DMS79 treated with DMSO at 0.1 percent for 48 hours (cell line): ENCODE measurements around the gene CCDC30.
"Not testable (repeated sequence)": the region's sequence is repeated elsewhere in the genome, so short reads cannot be mapped to it uniquely, and the experiment has no call there.

ENCODE experiments used
- DNase-seq: peaks from one replicate; lab custom pipeline; 2025; lab: John Stamatoyannopoulos, UW

Gene CCDC30

DNA sequence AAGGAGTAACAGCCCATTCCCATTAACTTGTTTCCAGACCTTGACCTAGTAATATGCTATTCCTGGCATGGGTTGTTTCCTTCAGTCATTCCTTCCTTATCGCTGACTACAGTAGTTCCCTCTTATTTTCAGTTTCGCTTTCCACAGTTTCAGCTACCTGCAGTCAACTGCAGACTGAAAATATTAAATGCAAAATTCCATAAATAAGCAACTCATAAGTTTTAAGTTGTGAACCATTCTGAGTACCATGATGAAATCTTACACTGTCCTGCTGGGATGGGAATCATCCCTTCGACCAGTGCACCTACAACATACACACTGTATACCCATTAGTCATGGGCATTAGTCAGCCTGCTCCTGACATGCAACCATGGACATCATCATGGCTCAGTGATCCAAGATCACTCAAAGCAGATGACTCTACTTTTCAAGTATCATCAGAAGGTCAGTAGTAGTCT, 66.7 kb downstream of the CCDC30 start:
- DNase-seq, result no peak

DNA sequence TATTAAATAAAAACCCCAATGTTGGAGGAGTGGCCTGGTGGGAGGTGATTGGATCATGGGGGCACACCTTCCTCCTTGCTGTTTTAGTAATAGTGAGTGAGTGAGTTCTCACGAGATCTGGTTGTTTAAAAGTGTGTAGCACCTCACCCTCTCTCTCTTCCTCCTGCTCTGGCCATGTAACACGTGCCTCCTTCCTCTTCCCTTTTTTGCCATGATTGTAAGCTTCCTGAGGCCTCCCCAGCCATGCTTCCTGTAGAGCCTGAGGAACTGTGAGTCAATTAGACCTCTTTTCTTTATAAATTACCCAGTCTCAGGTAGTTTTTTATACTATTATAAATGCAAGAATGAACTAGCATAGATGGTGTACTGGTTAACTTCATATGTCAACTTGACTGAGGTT, 68.0 kb downstream of the CCDC30 start:
- DNase-seq, result no peak

DNA sequence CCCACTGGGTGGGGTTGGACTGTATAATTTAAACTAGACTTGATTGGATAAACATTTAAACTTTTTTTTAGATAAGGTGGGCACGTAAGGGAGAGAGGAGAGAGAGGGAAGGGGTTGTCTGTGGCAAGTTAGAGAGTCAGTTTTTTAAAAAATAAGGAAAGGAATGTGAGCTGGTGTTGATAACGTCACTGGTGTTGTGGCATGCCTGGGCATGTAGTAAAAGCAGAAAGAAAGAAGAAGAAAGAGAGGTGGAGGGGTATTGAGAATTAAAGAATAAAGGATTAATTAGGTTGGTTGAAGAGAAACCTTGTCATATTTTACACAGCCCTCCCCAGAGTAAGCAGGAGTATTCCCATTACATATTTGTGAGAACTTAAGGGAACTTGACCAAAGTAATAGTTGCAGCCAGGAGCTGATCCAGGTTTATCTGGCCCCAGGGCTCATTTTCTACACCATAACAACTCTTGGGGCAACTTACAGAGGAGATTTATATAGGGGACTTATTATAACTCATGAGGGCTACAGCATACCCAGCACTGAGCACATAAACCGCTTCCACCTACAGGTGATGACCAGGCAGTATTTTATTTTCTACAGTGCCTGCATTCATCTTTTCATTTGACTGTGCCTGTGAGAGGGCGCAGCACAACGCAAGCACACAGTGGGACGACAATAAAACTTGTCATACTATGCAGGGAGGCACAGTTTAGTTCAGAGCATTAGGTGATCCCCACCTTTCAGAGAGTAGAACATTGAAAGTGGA, 70.2 kb downstream of the CCDC30 start:
- DNase-seq, result no peak

DNA sequence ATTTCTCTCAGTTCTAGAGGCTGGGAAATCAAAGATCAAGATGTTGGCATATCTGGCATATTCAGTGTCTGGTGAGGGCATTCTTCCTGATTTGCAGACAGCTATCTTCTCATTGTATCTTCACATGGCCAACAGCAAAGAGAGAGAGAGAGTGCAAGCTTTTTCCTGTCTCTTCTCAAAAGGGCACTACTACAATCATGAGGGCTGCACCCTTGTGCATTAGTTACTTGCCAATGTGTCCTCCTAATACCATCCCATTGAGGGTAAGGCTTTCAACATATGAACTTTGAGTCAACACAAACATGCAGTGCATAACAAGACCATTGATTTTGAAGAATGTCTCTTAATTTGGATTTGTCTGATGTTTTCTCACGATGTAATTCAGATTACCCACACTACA, 78.0 kb downstream of the CCDC30 start:
- no peak for DNase-seq

DNA sequence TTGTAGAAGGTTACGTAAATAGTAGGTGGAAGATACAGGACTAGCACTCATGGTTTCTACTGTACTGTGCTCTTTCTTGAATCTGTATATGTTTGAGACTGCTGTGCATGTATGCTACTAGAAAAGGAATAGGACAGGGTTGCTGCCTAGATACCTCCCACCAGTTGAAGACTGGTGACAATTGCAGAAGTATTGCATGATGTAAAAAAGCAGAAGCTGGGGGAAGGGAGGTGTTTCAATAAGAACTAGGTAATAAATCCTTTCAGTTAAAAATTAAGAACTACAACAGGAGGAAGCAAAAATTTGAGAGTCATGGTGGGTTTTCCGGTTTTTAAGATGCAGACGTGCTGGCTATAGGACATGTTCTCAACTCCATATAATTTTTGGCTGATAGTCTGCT, 88.1 kb downstream of the CCDC30 start:
- DNase-seq, result no peak

DNA sequence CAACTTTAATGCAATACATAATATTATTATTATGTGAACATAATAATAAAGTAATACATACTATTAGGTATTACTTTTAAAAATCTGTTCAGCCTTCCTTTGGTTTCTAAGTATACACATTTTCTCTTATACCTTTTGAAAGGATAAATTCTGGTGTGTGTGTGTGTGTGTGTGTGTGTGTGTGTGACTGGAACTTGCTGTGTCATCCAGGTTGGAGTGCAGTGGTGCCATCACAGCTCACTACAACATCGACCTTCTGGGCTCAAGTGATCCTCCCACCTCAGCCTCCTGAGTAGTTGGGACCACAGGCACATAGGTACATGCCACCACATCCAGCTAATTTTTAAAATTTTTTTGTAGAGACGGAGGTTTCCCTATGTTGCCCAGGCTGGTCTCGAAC, 88.5 kb downstream of the CCDC30 start:
- DNase-seq, result no peak

DNA sequence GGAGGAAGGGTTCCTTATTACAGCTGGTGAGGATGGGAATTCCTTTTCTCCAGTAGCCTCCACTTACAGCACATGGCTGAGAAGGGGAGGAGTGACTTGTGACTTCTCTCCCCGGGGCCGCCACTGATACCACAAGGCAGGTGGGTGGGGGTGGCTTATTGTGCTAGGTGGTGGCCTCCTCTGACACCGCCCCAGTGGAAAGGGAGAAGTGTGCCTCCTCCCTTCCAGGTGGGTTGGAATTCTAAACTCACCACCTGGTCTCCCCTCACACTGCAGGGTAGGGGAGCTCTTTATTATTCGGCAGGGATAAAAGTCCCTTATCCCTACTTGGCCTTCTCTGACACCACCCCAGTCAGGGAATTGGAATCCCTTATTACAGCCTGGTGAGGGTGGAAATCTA, 89.5 kb downstream of the CCDC30 start:
- no peak for DNase-seq

DNA sequence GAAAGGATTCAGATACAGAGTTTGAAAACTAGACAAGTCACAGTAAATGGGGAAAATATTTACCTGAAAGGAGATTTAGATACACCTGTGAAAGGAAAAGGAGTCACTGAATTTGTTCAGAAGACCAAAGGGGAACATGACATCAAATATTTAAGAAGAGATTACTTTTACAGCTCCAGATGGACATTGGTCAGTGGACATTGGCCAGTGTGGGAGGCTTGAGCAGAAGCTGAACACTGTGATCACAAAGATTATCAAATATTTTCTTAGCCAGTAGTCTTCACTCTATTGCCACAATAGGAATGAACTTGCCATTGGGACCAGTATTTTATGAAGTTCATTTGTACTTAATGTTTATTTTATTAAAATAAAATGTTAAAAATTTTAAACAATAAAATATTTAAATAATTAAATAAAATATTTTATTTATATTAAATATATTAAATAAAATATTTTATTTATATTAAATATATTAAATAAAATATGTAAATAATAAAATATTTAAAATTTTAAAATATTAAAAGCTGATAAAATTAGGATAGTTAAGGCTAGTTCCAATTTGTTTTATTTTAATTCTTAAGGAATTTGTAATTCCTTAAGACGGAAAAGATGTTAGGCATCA, 94.3 kb downstream of the CCDC30 start:
- no peak for DNase-seq

DNA sequence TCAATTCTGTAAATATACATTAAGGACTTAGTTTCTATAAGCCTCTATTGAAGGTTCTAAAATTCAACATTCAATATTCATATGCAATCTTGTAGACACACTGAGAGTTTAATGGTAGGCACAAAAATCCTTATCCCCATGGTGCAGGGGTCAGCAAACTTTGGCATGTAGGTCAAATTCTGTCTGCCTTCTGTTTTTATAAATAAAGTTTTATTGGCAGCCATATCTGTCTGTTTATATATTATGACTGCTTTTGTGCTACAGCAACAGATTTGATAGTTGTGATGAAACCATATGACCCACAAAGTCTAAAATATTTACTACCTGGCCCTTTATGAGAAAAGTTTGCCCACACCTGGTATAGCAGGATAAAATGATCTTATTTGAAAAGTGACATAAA, 104.0 kb downstream of the CCDC30 start:
- no peak for DNase-seq

DNA sequence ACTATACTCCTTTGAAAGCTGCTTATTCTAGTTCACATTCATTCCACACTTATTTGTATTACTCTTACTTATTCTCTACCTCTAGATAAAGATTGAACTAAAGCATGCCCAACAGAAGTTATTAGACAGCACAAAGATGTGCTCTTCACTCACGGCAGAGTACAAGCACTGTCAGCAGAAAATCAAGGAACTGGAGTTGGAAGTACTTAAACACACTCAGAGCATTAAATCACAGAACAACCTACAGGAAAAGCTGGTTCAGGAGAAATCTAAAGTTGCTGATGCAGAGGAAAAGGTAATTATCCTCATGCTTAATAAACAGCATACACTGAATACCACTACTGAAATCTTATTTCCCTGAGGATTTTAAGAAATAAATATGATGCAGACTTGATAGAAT, 113.8 kb downstream of the CCDC30 start:
- no peak for DNase-seq

DNA sequence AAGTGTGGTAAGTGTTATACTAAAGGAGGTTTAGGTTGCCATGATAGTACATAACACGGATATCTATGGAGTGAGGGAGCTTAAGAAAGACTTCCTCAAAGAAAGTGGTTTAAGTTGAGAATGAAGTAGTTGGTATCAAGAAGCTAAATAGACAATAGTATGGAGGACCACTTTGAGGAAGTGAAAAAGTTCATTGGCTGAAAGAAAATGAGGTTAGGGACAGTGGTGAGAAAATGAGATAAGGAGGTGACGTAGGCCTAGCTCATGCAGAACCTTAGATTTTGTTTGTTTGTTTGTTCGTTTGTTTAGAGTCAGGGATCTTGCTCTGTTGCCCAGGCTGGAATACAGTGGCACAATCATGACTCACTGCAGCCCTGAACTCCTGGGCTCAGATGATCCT, 122.9 kb downstream of the CCDC30 start:
- no peak for DNase-seq

DNA sequence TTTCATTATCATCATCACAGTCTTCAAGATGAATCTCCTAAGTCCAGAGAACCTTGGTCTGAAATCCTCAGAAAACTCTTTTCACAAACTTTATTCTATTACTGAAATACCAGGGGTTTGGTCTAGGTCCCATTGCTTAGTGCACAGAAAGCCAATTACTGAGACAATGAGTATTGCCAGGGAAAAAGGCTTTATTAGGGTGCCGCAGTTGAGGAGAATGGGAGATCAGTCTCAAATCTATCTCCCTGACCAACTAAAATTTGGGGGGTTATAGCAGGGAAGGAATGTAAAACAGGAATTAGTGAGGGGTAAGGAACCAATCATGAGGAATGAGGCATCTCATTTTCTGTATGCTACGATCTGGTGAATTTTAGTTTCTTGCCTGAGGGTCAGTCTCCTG, 124.7 kb downstream of the CCDC30 start:
- no peak for DNase-seq

DNA sequence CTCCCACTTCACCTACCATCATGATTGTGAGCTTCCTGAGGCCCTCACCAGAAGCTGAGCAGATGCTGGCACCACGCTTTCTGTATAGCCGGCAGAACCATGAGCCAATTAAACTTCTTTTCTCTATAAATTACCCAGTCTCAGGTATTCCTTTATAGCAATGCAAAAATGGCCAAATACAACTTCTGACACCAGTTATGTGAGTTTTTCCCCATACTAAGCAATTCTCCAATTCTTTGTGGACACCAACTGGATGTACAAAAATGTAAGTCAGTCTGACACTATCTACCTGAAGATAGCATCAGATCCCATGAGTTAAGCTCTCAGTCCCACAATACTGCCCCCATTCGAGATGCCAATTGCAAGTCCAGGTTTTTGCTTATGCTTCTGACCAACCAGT, 129.7 kb downstream of the CCDC30 start:
- no peak for DNase-seq

DNA sequence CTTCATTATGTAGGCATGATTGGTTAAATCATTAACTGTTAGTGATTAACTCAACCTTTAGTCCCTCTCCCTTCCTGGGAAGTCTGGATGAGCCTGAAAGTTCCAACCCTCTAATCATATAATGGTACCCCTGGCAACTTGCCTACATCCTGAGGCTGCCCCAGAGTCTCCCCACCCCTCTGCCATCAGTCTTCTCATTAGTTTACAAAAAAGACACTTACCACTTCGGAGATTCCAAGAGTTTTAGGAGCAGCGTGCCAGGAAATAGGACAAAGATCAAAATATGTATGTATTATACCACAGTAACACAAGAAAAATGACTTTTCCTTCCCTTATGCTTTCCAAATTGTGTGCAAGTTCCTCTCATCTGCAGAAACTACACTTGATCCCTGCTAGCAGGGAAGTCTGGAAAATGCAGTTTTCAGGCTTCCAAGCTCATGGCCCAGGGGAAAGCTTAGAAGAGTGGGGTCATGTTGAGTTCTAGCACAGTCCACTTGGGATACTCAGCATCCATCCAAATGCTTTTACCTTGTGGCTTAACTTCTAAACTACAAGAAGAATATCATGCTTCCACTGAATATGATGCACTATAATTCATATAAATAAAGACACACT, 130.5 kb downstream of the CCDC30 start:
- DNase-seq, result no peak

DNA sequence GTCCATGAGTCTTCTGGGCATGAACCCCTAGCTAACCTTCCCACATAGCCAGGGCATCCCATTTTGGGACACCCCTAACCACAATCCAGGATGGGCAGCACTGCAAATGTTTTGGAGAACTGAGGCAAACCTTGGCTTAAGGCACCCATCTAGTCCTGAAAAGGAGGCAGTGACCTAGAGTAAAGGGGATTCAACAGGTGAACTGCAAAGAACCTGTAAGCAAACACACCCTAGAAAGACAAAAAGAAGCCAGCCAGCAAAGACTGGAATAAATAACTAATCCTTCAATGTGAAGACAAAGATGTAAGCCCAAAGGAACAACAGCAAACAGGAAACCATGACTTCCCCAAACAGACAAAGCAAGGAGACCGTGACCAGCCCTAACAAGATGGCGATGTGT, 138.4 kb downstream of the CCDC30 start:
- DNase-seq, result no peak

DNA sequence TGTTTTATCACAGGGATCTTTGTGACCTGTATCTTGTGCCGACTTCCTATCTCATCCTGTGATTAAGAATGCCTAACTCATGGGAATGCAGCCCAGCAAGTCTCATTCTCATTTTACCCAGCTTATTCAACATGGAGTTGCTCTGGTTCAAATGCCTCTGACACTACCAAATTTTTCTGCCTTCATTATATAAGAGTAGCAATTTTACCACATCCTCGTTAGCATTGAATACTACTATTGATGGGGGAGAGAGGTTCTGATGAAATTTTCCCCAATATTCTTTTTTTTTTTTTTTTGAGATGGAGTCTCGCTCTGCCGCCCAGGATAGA, 150.7 kb downstream of the CCDC30 start:
- no peak for DNase-seq

DNA sequence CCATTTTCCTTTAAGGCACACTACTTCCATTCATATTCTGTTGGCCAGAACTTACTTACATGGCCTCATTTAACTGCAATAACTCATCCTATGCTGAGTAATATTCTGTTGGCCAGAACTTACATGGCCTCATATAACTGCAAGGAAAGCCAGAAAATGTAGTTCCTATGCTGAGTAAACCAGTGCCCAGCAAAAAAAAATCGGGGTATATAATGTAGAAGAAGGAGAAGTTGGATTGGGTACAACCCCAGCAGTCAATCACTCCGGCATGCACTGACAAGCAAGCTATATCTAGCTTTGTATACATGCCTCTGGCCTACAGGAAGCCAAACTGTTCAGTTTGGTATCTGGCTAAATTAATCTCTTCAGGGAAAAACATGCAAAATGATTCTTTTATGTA, 155.8 kb downstream of the CCDC30 start:
- no peak for DNase-seq

DNA sequence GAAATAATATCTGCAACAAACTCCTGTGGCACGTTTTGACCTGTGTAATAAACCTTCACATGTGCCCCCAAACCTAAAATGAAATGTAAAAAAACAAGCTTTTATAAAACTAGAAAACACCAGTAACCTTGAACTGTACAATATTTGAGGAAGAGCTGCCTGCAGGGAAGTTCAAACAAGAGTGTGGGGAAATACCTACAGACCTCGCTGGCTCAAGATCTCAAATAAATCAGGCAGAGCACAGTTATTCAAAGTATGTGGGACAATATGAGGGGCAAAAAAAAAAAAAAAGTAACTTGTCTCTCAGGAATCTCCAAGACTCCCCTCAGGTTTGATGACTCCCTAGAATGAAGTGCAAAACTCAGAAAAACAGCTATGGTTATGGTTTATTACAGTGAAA, 157.2 kb downstream of the CCDC30 start:
- no peak for DNase-seq

DNA sequence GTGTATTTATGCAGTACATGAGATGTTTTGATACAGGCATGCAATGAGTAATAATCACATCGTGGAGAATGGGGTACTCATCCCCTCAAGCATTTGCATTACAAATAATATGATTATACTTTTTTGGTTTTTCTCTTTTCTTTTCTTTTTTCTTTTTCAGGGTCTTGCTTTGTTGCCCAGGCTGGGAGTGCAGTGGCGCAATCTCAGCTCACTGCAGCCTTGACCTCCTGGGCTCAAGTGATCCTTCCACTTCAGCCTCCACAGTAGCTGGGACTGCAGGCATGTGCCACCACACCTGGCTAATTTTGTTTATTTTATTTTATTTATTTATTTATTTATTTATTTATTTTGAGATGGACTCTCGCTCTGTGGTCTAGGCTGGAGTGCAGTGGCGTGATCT, 158.1 kb downstream of the CCDC30 start:
- not testable (repeated sequence) for DNase-seq

DNA sequence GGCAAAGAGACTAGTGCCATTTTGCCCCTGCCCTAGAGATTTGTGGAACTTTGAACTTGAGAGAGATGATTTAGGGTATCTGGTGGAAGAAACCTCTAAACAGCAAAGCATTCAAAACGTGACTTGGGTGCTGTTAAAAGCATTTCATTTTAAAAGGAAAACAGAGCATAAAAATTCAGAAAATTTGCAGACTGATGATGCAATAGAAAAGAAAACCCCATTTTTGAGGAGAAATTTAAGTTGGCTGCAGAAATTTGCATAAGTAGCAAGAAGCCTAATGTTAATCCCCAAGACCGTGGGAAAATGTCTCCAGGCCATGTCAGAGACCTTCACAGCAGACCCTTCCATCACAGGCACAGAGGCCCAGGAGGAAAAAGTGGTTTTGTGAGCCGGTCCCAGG, 164.1 kb downstream of the CCDC30 start:
- DNase-seq, result not testable (repeated sequence)

DNA sequence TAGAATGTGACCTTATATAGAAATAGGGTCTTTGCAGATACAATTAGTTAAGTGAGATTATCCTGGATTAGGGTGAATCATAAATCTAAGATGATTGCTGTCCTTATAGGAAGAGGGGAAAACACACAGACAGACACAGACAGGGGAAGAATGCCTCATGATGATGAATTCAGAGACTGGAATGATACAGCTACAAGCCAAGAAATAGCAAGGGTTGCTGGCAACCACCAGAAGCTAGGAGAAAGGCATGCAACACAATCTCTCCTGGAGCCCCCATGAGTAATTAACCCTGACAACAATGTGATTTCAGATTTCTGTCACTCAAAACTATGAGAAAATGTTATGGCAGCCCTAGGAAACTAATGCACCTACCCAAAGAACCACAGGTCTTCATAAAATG, 176.0 kb downstream of the CCDC30 start:
- DNase-seq, result no peak

DNA sequence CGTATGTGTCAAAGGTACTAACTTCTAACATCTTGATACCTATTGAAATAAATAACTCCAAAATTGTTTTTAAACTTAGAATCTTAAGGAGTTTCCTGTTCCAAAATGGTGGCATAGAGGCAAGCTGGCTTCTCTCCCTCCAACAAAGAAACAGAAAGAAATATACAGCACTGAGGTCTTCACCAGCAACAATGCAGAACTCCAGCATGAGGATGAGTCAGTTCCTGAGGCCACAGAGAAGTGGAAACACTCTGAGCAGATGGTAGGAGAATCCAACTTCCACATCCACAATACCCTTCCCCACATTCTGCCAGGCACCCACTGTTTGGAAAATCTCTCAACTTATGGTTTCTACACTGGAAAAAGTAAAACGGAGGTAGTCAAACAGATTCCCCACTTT, 183.0 kb downstream of the CCDC30 start:
- DNase-seq, result no peak

DNA sequence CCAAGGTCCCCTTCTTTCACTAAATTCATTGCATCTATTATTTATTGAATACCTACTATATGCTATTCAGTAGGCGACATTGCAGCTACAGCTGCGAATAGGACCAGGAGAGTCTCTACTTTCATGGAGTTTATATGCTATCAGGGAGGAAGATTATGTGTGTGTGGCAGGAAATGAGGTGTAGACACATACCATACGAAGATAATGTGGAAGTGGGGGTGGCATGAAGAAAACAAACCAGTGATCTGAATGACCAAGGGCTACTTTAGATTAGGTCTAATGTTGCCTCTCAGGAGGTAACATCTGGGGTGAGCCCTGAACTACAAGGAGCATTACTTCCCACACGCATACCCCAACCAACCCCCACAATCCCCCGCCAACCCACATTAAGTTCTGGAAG, 194.1 kb downstream of the CCDC30 start:
- no peak for DNase-seq
